ENCODE data around the gene TBR1. TPM values are rescaled to one million over a fixed set of nuclear protein-coding genes. Genes with fewer than 3 reads are reported as not detected.

The TBR1 gene
- total and polyA plus RNA-seq, 7 experiments from 2014 or later = 0.02 TPM; not detected in 6

DNA sequence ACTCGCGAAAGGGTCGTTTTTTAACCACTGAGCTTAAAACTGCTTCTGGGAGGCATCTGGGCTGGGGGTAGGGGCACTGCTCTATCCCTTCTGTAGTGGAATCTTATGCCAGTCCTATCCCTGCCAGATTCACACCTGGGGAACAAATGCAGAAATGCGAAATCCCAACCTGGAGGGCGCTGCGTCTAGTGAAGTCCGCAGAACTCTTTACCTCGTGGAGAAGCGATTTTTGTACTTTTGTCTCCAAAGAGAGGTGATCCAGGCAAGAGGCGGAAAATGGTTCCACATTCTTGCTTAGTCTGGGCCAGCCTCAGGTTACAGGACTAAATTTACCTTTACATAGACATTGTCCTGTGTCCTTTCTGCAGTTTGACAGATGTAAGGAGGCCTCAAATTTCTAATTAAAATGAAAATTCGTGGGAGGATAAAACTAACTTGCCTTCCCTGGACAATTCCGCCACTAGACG, 10.4 kb downstream of the TBR1 start:
- H3K36me3 Mint-ChIP-seq = peaks cover 0 to 10% (median 5%) of the 10 kb centered on the region in 5 donors
- no peaks in the 10 kb centered on the region for H3K36me3 ChIP-seq (ENCODE audit: control insufficient read depth in 2 of 3, insufficient read depth in 3 of 3, low read length in 3 of 3)
- CTCF ChIA-PET = no interaction called here
- H3K27me3 Mint-ChIP-seq = peaks cover 74 to 89% (median 82%) of the 10 kb centered on the region in 5 donors
- H3K27ac Mint-ChIP-seq = peak overlapping the region in 3 of 9 donors; percentile 36 to 73 (median 62)
- DNase-seq (no peak), ATAC-seq (no peak)
- H3K4me1 ChIP-seq (ENCODE audit: control insufficient read depth in 2 of 2, insufficient read depth in 2 of 2, low read length in 2 of 2) = peaks cover 5 to 21% of the 10 kb centered on the region in 2 donors
- POLR2A ChIA-PET = no interaction called here
- peaks cover 14 to 44% (median 31%) of the 10 kb centered on the region in 7 donors for H3K4me1 Mint-ChIP-seq
- peaks cover 0 to 3% (median 0%) of the 10 kb centered on the region in 3 experiments for H3K9me3 ChIP-seq (ENCODE audit: control insufficient read depth in 2 of 3, low read length in 3 of 3)
- peak overlapping the region in 9 of 10 donors; percentile 12 to 81 (median 48) for H3K4me3 Mint-ChIP-seq
- peaks cover 29 to 70% of the 10 kb centered on the region in 2 donors for H3K27me3 ChIP-seq (ENCODE audit: control insufficient read depth in 2 of 2, insufficient read depth in 2 of 2, low read length in 2 of 2)
- intact Hi-C loops (cut with micrococcal nuclease) = loop anchor here (1.0 to 10.0 kb wide), 5 partner anchors 11 to 918 kb away; partner anchors contain the start of genes DPP4 (in 1 of the 2) and GCA (in 1 of the 2)
- H3K9me3 Mint-ChIP-seq = peaks cover 0 to 44% (median 9%) of the 10 kb centered on the region in 11 donors
- H3K4me3 ChIP-seq (ENCODE audit: low read length) = no peak overlapping the region
- H3K27ac ChIP-seq (ENCODE audit: low read depth, low read length) = no peak overlapping the region

DNA sequence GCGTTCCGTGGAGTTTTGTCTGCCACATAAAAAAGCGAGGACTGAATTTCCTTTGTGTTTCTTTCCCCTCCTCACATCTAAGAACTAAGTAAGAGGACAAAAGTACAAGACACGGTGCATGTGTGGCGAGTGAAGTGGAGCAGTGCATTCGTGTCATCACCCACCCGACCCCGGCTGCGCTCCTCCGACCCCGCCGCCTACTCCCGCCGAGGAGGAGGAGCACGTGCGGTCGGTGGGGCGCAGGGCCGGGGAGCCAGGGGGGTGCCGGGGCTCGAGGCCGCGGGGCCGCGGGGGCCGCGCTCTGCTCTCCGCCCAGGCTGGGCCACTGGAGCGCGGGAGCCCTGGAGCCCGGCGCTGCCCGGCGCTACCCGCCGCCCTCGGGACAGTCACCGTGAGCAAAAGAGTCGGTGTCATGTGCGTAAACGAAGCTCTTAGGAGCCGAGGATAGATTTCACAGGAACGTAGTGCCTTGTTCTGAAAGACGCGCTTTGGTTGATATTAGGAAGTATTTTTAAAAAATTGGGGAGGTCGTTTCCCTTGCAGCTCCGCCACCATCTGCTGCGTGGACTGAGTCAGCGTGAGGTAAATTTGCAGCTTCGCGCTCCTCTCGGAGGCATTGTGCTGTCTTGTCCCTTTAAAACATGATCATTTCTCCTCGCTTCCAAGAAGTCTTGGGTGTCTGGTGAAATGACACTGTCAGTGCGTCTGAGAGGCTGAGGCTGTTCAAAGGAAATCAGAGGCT, 11.0 kb downstream of the TBR1 start:
- ChIA-PET CTCF (no interaction called here), POLR2A (no interaction called here)
- Histone ChIP-seq H3K27me3 (ENCODE audit: control insufficient read depth in 2 of 2, insufficient read depth in 2 of 2, low read length in 2 of 2) (peaks cover 27 to 70% of the 10 kb centered on the region in 2 donors), H3K36me3 (ENCODE audit: control insufficient read depth in 2 of 3, insufficient read depth in 3 of 3, low read length in 3 of 3) (no peaks in the 10 kb centered on the region), H3K27ac (ENCODE audit: low read depth, low read length) (no peak overlapping the region), H3K9me3 (ENCODE audit: control insufficient read depth in 2 of 3, low read length in 3 of 3) (peaks cover 0 to 3% (median 0%) of the 10 kb centered on the region in 3 experiments), H3K4me1 (ENCODE audit: control insufficient read depth in 2 of 2, insufficient read depth in 2 of 2, low read length in 2 of 2) (peaks cover 5 to 21% of the 10 kb centered on the region in 2 donors), H3K4me3 (ENCODE audit: low read length) (peak overlapping the region; percentile 8)
- intact Hi-C loops (cut with micrococcal nuclease) = loop anchor here (1.0 to 10.0 kb wide), 5 partner anchors 12 to 918 kb away; partner anchors contain the start of genes DPP4 (in 1 of the 2) and GCA (in 1 of the 2)
- Mint-ChIP-seq H3K9me3 (peaks cover 0 to 40% (median 9%) of the 10 kb centered on the region in 11 donors), H3K4me1 (peaks cover 14 to 44% (median 31%) of the 10 kb centered on the region in 7 donors), H3K4me3 (peak overlapping the region; percentile 44 to 82 (median 72)), H3K27me3 (peaks cover 74 to 89% (median 82%) of the 10 kb centered on the region in 5 donors), H3K27ac (peak overlapping the region in 1 of 9 donors; percentile 68), H3K36me3 (peaks cover 0 to 10% (median 5%) of the 10 kb centered on the region in 5 donors)
- ATAC-seq (peak; percentile 19), DNase-seq (peak in 1 of 9 donors; percentile 36)

DNA sequence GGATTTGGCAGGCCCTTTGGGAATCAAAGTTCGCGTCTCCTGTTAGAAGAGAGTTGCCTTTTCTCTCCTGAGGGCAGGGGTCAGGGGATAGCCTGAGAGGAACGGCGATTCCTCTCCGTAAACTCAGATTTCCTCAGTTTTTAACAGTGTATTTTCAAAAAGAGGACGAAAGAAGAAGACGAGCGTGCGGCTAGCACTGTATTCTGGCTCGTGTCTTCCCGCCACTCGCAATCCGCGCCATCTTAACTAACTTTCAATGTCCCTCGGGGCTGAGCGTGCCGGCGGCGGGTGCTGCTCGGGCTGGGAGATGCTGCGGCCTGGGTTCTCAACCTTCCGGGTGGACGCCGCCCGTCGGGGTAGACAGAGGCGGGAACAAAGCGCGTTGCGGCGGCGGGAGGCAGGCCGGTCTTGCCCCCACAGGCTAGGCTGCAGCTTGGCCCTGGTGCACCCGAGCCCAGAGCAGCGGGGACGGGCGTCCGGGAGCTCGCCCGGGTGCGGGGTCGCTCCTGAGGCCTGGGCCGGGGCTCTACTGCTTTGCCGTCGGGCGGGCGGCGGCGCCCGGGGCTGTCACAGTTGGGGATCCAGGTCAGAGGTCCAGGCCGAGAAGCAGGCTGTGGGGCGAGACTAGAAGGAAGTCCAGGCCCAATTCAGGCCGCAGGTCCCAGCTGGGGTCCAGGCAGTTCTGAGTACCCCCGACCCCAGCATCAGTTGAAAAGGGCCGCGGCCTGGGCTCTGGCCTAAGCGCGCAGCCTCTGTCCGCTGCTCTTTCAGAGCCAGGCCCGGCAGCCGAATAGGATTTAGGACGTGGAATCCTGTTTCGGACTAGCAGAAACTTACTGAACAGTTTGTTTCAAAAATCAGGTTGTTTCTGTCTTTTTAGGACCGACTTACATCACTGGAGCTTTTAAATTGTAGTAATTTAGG, 11.8 kb downstream of the TBR1 start:
- Mint-ChIP-seq H3K36me3 (peaks cover 0 to 10% (median 5%) of the 10 kb centered on the region in 5 donors), H3K9me3 (peaks cover 0 to 42% (median 7%) of the 10 kb centered on the region in 11 donors), H3K27me3 (peaks cover 72 to 89% (median 78%) of the 10 kb centered on the region in 5 donors), H3K27ac (peak overlapping the region in 1 of 9 donors; percentile 68), H3K4me1 (peaks cover 14 to 37% (median 30%) of the 10 kb centered on the region in 7 donors), H3K4me3 (peak overlapping the region; percentile 44 to 82 (median 69))
- DNase-seq = peak in 1 of 9 donors; percentile 21
- peaks cover 0 to 3% (median 0%) of the 10 kb centered on the region in 3 experiments for H3K9me3 ChIP-seq (ENCODE audit: control insufficient read depth in 2 of 3, low read length in 3 of 3)
- H3K4me1 ChIP-seq (ENCODE audit: control insufficient read depth in 2 of 2, insufficient read depth in 2 of 2, low read length in 2 of 2) = peaks cover 5 to 21% of the 10 kb centered on the region in 2 donors
- POLR2A ChIA-PET = no interaction called here
- H3K4me3 ChIP-seq (ENCODE audit: low read length) = peak overlapping the region; percentile 8
- H3K27me3 ChIP-seq (ENCODE audit: control insufficient read depth in 2 of 2, insufficient read depth in 2 of 2, low read length in 2 of 2) = peaks cover 25 to 65% of the 10 kb centered on the region in 2 donors
- CTCF ChIA-PET = no interaction called here
- no peak for ATAC-seq
- no peak overlapping the region for H3K27ac ChIP-seq (ENCODE audit: low read depth, low read length)
- no peaks in the 10 kb centered on the region for H3K36me3 ChIP-seq (ENCODE audit: control insufficient read depth in 2 of 3, insufficient read depth in 3 of 3, low read length in 3 of 3)
- intact Hi-C loops (cut with micrococcal nuclease) = loop anchor here (5.0 to 10.0 kb wide), 4 partner anchors 519 to 917 kb away; partner anchors contain the start of genes DPP4 (in 1 of the 2) and GCA (in 1 of the 2)

DNA sequence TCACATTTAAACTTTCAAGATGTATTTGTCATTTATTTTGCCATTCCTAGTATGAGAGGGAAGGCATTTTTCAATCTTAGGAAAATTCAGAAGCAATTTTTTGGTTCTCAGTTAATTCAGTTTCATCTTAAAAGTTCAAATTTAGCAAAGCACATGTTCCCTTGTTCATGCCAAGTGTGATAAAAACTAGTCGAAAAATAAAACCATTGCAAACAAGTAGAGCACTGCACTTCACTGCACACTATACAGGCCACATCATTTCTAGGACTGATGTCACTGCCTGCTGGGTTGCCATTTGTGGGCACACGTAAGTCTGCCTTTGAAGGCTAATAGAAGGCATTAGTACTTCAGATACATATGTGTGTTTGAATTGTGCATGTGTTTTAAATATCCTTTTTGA, 14.3 kb downstream of the TBR1 start:
- Mint-ChIP-seq H3K4me3 (no peak overlapping the region), H3K36me3 (peaks cover 0 to 5% (median 4%) of the 10 kb centered on the region in 5 donors), H3K9me3 (peaks cover 0 to 30% (median 8%) of the 10 kb centered on the region in 11 donors), H3K27me3 (peaks cover 70 to 91% (median 78%) of the 10 kb centered on the region in 5 donors), H3K27ac (no peak overlapping the region), H3K4me1 (peaks cover 5 to 19% (median 18%) of the 10 kb centered on the region in 7 donors)
- no peak overlapping the region for H3K4me3 ChIP-seq (ENCODE audit: low read length)
- ChIA-PET POLR2A (no interaction called here), CTCF (no interaction called here)
- peaks cover 0 to 4% of the 10 kb centered on the region in 2 donors for H3K4me1 ChIP-seq (ENCODE audit: control insufficient read depth in 2 of 2, insufficient read depth in 2 of 2, low read length in 2 of 2)
- H3K27ac ChIP-seq (ENCODE audit: low read depth, low read length) = no peak overlapping the region
- DNase-seq = no peak
- intact Hi-C loops (cut with micrococcal nuclease) = no loop called here
- ATAC-seq = no peak
- peaks cover 17 to 40% of the 10 kb centered on the region in 2 donors for H3K27me3 ChIP-seq (ENCODE audit: control insufficient read depth in 2 of 2, insufficient read depth in 2 of 2, low read length in 2 of 2)
- no peaks in the 10 kb centered on the region for H3K36me3 ChIP-seq (ENCODE audit: control insufficient read depth in 2 of 3, insufficient read depth in 3 of 3, low read length in 3 of 3)
- H3K9me3 ChIP-seq (ENCODE audit: control insufficient read depth in 2 of 3, low read length in 3 of 3) = peaks cover 0 to 3% (median 0%) of the 10 kb centered on the region in 3 experiments

DNA sequence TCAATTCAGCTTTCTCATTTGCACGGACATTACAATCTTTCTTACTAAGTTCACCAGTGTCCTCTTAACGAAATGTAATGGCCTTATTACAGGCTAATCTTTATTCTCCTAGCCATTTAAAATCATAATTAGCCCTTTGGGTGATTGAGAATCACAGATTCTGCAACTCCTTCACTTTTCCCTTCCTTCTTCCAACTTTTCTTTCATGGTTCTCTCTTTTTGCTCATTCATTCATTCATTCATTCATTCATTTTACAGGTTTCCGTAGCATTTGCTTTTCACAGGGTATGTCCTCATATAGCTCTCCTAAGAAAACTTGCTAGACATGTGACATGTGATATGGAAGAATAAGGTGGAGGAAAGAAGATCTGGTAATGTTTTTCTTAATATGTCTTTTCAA, 16.0 kb downstream of the TBR1 start:
- Histone ChIP-seq H3K4me3 (ENCODE audit: low read length) (no peak overlapping the region), H3K27me3 (ENCODE audit: control insufficient read depth in 2 of 2, insufficient read depth in 2 of 2, low read length in 2 of 2) (peaks cover 5 to 25% of the 10 kb centered on the region in 2 donors), H3K27ac (ENCODE audit: low read depth, low read length) (no peak overlapping the region), H3K4me1 (ENCODE audit: control insufficient read depth in 2 of 2, insufficient read depth in 2 of 2, low read length in 2 of 2) (peaks cover 0 to 4% of the 10 kb centered on the region in 2 donors), H3K36me3 (ENCODE audit: control insufficient read depth in 2 of 3, insufficient read depth in 3 of 3, low read length in 3 of 3) (no peaks in the 10 kb centered on the region), H3K9me3 (ENCODE audit: control insufficient read depth in 2 of 3, low read length in 3 of 3) (no peaks in the 10 kb centered on the region)
- ChIA-PET CTCF (no interaction called here), POLR2A (interaction anchor here (0.5 kb wide), 1 partner anchor 35 kb away, joined by 3 read pairs; no protein-coding TSS in a partner anchor)
- H3K27me3 Mint-ChIP-seq = peaks cover 64 to 89% (median 71%) of the 10 kb centered on the region in 5 donors
- no peak for ATAC-seq
- peaks cover 3 to 7% (median 7%) of the 10 kb centered on the region in 7 donors for H3K4me1 Mint-ChIP-seq
- no peak overlapping the region for H3K27ac Mint-ChIP-seq
- no peak for DNase-seq
- peaks cover 0 to 5% (median 4%) of the 10 kb centered on the region in 5 donors for H3K36me3 Mint-ChIP-seq
- H3K4me3 Mint-ChIP-seq = no peak overlapping the region
- intact Hi-C loops (cut with micrococcal nuclease) = no loop called here
- H3K9me3 Mint-ChIP-seq = peaks cover 0 to 23% (median 6%) of the 10 kb centered on the region in 11 donors

DNA sequence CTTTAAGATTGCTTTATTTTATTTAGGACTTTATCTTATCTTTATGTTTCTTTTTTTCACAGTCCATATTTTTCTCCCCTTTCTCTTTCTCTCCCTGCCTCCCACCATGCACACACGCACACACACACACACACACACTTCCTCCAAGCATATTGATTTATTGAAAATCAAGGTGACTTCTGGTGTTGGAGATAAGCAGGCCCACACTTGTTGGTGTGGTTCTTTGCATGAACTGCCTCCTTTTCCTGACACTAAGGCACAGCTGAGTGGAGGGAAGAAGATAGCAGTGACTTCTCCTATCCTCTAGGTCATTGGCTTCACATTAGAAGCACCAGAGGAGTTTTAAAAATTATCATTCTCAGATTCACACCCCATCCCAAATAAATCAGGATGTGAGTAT, 18.0 kb downstream of the TBR1 start:
- Mint-ChIP-seq H3K9me3 (peaks cover 0 to 14% (median 2%) of the 10 kb centered on the region in 11 donors), H3K27ac (no peak overlapping the region), H3K27me3 (peaks cover 58 to 88% (median 67%) of the 10 kb centered on the region in 5 donors), H3K4me1 (no peaks in the 10 kb centered on the region), H3K36me3 (no peaks in the 10 kb centered on the region), H3K4me3 (no peak overlapping the region)
- intact Hi-C loops (cut with micrococcal nuclease) = no loop called here
- Histone ChIP-seq H3K27ac (ENCODE audit: low read depth, low read length) (no peak overlapping the region), H3K4me1 (ENCODE audit: control insufficient read depth in 2 of 2, insufficient read depth in 2 of 2, low read length in 2 of 2) (no peaks in the 10 kb centered on the region), H3K27me3 (ENCODE audit: control insufficient read depth in 2 of 2, insufficient read depth in 2 of 2, low read length in 2 of 2) (peaks cover 0 to 8% of the 10 kb centered on the region in 2 donors), H3K9me3 (ENCODE audit: control insufficient read depth in 2 of 3, low read length in 3 of 3) (no peaks in the 10 kb centered on the region), H3K36me3 (ENCODE audit: control insufficient read depth in 2 of 3, insufficient read depth in 3 of 3, low read length in 3 of 3) (no peaks in the 10 kb centered on the region), H3K4me3 (ENCODE audit: low read length) (no peak overlapping the region)
- CTCF ChIA-PET = no interaction called here
- DNase-seq (no peak), ATAC-seq (no peak)
- POLR2A ChIA-PET = no interaction called here

Data from naive thymus-derived CD4-positive, alpha-beta T cell (primary cell).